OCI-LY3 (cell line): ENCODE data around the gene PDE4D.
"Not testable (repeated sequence)": the region's sequence is repeated elsewhere in the genome, so short reads cannot be mapped to it uniquely, and the experiment has no call there.

ENCODE experiments used
- H2AFZ ChIP-seq: fragments of 200-600, 300-600 bp; shearing (Covaris generic); 2 replicates; pipeline ENCODE4 v1.6.0; 2014; ENCODE audit warnings: antibody characterized with exemption, low read depth, low read length
- H3K27ac ChIP-seq: fragments of 200-600, 300-600 bp; sonication (generic); 2 replicates; pipeline ENCODE4 v1.5.1; 2014; ENCODE audit warnings: mild to moderate bottlenecking, low read length, moderate library complexity, mixed read lengths
- H3K27me3 ChIP-seq: fragments of 200-600, 300-600 bp; sonication (generic); 2 replicates; pipeline ENCODE4 v1.6.1; 2014; ENCODE audit warnings: low read depth, low read length, mixed read lengths
- H3K36me3 ChIP-seq: fragments of 200-600, 300-600 bp; sonication (generic); replicated peaks from 2 replicates; pipeline ENCODE3; 2014; ENCODE audit warnings: low read depth, low read length, mixed read lengths
- H3K4me1 ChIP-seq: fragments of 300-600, 200-600 bp; sonication (generic); 2 replicates; pipeline ENCODE4 v1.6.1; 2014; ENCODE audit warnings: low read length, mixed read lengths
- H3K4me2 ChIP-seq: fragments of 200-600, 300-600 bp; sonication (generic); 2 replicates; pipeline ENCODE4 v1.6.1; 2014; ENCODE audit warnings: low read length, mixed read lengths
- H3K4me3 ChIP-seq: fragments of 300-600, 200-600 bp; sonication (generic); 2 replicates; pipeline ENCODE4 v1.5.1; 2014; ENCODE audit warnings: antibody characterized with exemption, mild to moderate bottlenecking, low read length, moderate library complexity
- H3K79me2 ChIP-seq: fragments of 300-600, 200-600 bp; shearing (Covaris generic); 2 replicates; pipeline ENCODE4 v1.6.1; 2014; ENCODE audit warnings: mild to moderate bottlenecking, low read length, mixed read lengths
- H3K9ac ChIP-seq: fragments of 300-600, 200-600 bp; shearing (Covaris generic); 2 replicates; pipeline ENCODE4 v1.6.0; 2014; ENCODE audit warnings: mild to moderate bottlenecking, low read length, moderate library complexity
- H3K9me3 ChIP-seq: fragments of 200-600, 300-600 bp; shearing (Covaris generic); 2 replicates; pipeline ENCODE4 v1.6.1; 2014; ENCODE audit warnings: low read length, mixed read lengths; ENCODE audit not compliant: insufficient read depth
- H4K20me1 ChIP-seq: fragments of 200-600, 300-600 bp; sonication (generic); 2 replicates; pipeline ENCODE4 v1.6.1; 2016; ENCODE audit warnings: low read length, mixed read lengths; ENCODE audit not compliant: insufficient read depth
- EZH2phosphoT487 ChIP-seq: fragments of 200-600 bp; shearing (Covaris generic); IDR thresholded peaks from 2 replicates; pipeline ENCODE4 v1.6.1; 2018; ENCODE audit warnings: antibody characterized with exemption, mixed run types, low read depth
- TF ChIP-seq, protein P1 (sequence below): fragments of 200-600, 300-600 bp; sonication (generic); IDR thresholded peaks from 2 replicates; pipeline ENCODE4 v1.5.1; 2014; ENCODE audit warnings: antibody characterized with exemption, low read length, low read depth

PDE4D gene

DNA sequence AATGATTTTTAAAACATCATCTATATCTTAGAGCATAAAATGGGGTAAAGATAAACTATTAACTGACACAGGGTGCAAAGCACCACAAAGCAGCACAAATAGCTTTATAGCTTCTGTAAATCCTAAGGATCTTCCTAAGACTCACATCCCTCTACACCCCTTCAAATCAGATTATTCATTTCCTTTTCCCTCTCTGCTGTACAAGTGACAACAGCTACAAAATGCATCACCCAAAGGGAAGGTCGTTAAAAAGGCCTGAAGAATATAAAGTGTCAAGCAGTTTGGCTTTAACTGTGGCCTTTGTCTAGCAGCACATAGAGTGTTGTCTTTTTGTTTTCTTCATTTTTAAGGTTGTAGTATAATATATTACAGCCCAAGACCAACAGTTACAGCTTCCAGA lies 422.1 kb downstream of the PDE4D start:
- Histone ChIP-seq H3K4me2 (no peak overlapping the region), H3K4me1 (no peaks in the 10 kb centered on the region), H4K20me1 (no peaks in the 10 kb centered on the region), H3K79me2 (no peaks in the 10 kb centered on the region), H3K9ac (no peak overlapping the region), H3K27ac (no peak overlapping the region), H3K27me3 (no peaks in the 10 kb centered on the region), H3K36me3 (no peaks in the 10 kb centered on the region), H3K9me3 (no peaks in the 10 kb centered on the region), H2AFZ (no peak overlapping the region), H3K4me3 (no peak overlapping the region)
- TF ChIP-seq, protein P1, sequence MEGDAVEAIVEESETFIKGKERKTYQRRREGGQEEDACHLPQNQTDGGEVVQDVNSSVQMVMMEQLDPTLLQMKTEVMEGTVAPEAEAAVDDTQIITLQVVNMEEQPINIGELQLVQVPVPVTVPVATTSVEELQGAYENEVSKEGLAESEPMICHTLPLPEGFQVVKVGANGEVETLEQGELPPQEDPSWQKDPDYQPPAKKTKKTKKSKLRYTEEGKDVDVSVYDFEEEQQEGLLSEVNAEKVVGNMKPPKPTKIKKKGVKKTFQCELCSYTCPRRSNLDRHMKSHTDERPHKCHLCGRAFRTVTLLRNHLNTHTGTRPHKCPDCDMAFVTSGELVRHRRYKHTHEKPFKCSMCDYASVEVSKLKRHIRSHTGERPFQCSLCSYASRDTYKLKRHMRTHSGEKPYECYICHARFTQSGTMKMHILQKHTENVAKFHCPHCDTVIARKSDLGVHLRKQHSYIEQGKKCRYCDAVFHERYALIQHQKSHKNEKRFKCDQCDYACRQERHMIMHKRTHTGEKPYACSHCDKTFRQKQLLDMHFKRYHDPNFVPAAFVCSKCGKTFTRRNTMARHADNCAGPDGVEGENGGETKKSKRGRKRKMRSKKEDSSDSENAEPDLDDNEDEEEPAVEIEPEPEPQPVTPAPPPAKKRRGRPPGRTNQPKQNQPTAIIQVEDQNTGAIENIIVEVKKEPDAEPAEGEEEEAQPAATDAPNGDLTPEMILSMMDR: no peak
- TF ChIP-seq EZH2phosphoT487: no peak

DNA sequence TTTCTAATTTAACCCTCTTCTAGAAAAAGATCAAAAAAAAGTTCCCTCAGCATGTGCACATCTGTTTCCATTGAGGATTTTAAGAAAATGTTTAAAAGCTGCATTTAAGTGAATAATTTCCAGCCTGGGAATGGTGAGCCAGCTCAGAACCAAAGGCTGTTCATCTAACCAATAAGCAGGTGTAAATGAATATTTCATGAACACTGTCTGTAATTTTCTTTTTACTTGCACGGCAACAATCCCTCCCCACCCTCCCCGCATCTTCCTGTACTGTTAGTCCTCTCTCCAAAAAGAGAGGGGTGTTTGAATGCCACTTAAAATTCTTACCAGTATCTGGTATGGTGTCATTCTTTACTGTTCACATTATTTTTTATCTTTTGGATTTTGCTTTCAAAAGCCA lies 425.6 kb downstream of the PDE4D start:
- Histone ChIP-seq H3K4me2 (no peak overlapping the region), H3K9me3 (no peaks in the 10 kb centered on the region), H2AFZ (no peak overlapping the region), H3K4me1 (no peaks in the 10 kb centered on the region), H3K27me3 (no peaks in the 10 kb centered on the region), H3K27ac (no peak overlapping the region), H3K79me2 (no peaks in the 10 kb centered on the region), H3K36me3 (no peaks in the 10 kb centered on the region), H3K4me3 (no peak overlapping the region), H4K20me1 (no peaks in the 10 kb centered on the region), H3K9ac (no peak overlapping the region)
- TF ChIP-seq EZH2phosphoT487: no peak
- TF ChIP-seq, protein P1: no peak

DNA sequence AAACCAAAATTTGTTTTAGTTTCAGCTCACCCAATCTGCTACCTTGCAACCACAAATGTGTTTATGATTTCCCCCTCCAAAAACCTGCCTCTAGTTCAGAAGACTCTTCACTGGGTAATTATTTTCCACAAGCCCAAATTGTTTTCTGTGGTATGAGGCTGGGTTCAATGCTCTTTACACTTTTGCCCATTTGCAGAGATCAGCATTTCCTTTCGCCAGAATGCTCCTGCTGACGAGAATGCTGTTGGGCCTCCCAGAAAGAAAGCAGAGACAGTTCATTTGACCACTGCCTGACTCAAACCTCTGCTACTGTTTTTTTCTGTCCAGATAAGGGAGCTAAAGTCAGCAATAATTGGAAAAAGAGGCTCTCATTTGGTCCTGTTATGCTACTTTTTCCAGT lies 427.3 kb downstream of the PDE4D start:
- H3K9me3 ChIP-seq: no peaks in the 10 kb centered on the region
- H4K20me1 ChIP-seq: no peaks in the 10 kb centered on the region
- no peak overlapping the region for H3K4me3 ChIP-seq
- no peaks in the 10 kb centered on the region for H3K79me2 ChIP-seq
- TF ChIP-seq, protein P1: no peak
- TF ChIP-seq EZH2phosphoT487: no peak
- H3K27me3 ChIP-seq: no peaks in the 10 kb centered on the region
- no peak overlapping the region for H3K9ac ChIP-seq
- H3K36me3 ChIP-seq: no peaks in the 10 kb centered on the region
- no peak overlapping the region for H3K4me2 ChIP-seq
- no peak overlapping the region for H3K27ac ChIP-seq
- no peaks in the 10 kb centered on the region for H3K4me1 ChIP-seq
- no peak overlapping the region for H2AFZ ChIP-seq

DNA sequence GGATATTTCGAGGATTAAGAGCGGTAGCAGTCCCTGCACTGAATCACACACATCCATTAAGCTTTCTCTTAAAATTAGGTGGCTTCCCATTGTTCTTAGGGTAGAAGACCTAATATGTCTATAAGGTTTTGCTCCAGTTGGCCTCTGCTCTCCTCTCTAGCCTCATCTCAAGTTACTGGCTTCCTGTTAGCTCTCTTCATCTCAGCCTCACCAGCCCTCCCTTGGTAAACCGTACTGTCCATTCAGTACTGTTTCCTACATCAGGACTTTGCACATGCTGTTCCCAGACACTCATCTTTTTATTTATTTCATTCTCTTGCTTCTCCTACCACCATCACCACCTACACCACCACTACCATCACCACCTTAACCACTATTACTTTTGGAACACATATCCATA lies 428.6 kb downstream of the PDE4D start:
- Histone ChIP-seq H2AFZ (no peak overlapping the region), H3K27ac (no peak overlapping the region), H3K9ac (no peak overlapping the region), H4K20me1 (no peaks in the 10 kb centered on the region), H3K4me2 (no peak overlapping the region), H3K79me2 (no peaks in the 10 kb centered on the region), H3K4me1 (no peaks in the 10 kb centered on the region), H3K27me3 (no peaks in the 10 kb centered on the region), H3K4me3 (no peak overlapping the region), H3K36me3 (no peaks in the 10 kb centered on the region), H3K9me3 (no peaks in the 10 kb centered on the region)
- TF ChIP-seq, protein P1: no peak
- no peak for TF ChIP-seq EZH2phosphoT487

DNA sequence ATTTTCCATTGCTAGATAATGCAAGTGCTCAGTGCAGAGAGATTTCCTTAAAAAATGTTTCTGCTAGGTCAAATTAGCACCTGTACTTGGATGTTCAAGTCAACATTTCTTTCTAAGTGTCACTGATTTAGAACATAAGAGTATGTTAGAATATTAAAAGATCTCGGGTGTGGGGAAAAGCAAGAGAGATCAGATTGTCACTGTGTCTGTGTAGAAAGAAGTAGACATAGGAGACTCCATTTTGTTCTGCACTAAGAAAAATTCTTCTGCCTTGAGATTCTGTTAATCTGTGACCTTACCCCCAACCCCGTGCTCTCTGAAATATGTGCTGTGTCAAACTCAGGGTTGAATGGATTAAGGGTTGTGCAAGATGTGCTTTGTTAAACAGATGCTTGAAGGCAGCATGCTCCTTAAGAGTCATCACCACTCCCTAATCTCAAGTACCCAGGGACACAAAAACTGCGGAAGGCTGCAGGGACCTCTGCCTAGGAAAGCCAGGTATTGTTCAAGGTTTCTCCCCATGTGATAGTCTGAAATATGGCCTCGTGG lies 429.8 kb downstream of the PDE4D start:
- H3K4me1 ChIP-seq, H3K36me3 ChIP-seq, H3K27me3 ChIP-seq, H3K79me2 ChIP-seq, H3K4me3 ChIP-seq, H3K4me2 ChIP-seq, H4K20me1 ChIP-seq, H2AFZ ChIP-seq, H3K9ac ChIP-seq, H3K27ac ChIP-seq, H3K9me3 ChIP-seq: not testable (repeated sequence)
